Duodenal mucosa (tissue), 2 donors: ENCODE measurements around the gene CLEC16A.

Source experiments
- H3K27ac ChIP-seq: one replicate; pipeline ENCODE4 v1.7.0; 2013; ENCODE audit warnings: low read depth, low read length
- H3K27me3 ChIP-seq, 2 donors: one replicate each; pipeline ENCODE4 v1.7.0; 2013; ENCODE audit warnings: low read length in 2 of 2, control low read depth in 1 of 2; ENCODE audit not compliant: insufficient read depth in 2 of 2, control insufficient read depth in 1 of 2
- H3K36me3 ChIP-seq, 2 donors: one replicate each; pipeline ENCODE4 v1.7.0; 2013; ENCODE audit warnings: low read length in 2 of 2, control low read depth in 1 of 2; ENCODE audit not compliant: insufficient read depth in 2 of 2, control insufficient read depth in 1 of 2
- H3K4me1 ChIP-seq, 2 donors: one replicate each; pipeline ENCODE4 v1.7.0; 2013; ENCODE audit warnings: low read length in 2 of 2, control low read depth in 1 of 2; ENCODE audit not compliant: insufficient read depth in 2 of 2, control insufficient read depth in 1 of 2
- H3K4me3 ChIP-seq, 2 donors: one replicate each; pipeline ENCODE4 v1.7.0; 2013; ENCODE audit warnings: low read length in 2 of 2, low read depth in 1 of 2
- H3K9ac ChIP-seq, 2 donors: one replicate each; pipeline ENCODE4 v1.7.0; 2013; ENCODE audit warnings: low read length in 2 of 2, low read depth in 1 of 2
- H3K9me3 ChIP-seq, 2 donors: one replicate each; pipeline ENCODE4 v1.7.0; 2013; ENCODE audit warnings: low read length in 2 of 2, control low read depth in 1 of 2; ENCODE audit not compliant: control insufficient read depth in 1 of 2

Gene CLEC16A

DNA sequence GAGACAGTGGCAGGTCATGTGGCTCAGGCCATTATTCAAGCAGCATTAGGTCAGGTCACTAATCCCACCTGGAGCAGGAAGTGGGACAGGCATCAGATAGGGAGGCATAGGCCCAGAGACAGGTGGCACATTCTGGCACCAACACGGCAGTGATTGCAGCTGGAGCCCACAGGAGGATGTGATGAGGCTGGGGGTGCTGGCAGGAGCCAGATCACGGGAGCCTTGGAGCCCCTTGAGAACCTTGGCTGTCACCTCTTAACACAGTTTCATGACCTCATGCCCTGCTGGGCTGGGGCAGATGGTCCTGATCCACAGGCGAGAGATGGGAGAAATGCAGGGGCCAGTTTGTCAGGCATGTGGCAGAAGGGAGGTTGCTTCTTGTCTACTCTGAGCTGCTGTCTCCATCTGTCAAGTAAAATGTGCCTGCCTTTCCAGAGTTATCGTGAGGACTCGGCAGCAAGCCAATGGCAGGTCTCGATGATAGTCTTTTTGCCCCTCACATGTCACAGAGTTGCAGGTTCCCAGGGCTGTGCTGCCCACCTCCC lies 109.6 kb downstream of the CLEC16A start:
- no peak overlapping the region for H3K9ac ChIP-seq
- H3K9me3 ChIP-seq = no peaks in the 10 kb centered on the region
- H3K27ac ChIP-seq = no peak overlapping the region
- H3K27me3 ChIP-seq = no peaks in the 10 kb centered on the region
- H3K4me1 ChIP-seq = peaks cover 5 to 19% of the 10 kb centered on the region in 2 donors
- H3K4me3 ChIP-seq = no peak overlapping the region
- H3K36me3 ChIP-seq = peaks cover 5 to 56% of the 10 kb centered on the region in 2 donors

DNA sequence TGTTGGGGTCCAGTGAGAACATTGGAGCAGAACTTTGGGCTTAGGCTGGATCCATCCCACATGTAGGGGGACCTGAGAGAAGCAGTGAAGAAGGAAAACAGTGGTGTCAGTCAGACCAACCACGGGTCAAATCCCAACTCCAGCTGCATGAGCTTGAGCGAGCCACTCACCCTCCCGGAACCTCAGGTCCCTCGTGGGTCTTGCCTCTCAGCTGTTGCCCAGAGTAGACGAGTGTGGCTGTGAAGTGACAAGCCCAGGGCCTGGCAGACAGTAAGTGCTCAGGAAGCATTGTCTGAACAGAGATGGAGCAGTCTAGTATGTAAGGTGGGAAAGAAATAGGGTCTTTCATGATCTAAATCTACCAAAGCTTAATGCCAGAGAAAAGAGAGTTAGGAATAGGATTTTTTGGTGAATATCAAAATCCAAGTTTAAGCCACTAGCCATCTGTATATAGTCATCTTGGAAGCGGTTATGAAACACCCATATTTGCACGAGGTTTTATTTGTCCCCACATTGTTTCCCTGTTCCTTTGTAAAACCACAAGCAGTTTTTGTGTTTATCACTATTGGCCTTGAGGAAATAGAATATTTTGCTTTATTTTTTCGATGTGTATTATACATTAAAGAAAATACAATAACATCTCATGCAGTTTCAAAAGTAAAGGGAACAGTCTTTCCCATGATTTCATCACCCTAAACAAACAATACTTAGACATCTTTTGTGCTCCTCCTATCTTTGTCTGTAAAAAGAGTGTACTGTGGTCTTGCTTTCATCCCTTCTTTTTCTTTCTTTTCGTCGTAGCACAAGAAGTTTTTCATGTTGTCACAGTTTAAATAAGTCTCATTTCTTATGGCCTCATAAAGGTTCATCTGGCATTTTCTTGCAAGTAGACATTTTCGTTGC lies 112.0 kb downstream of the CLEC16A start:
- Histone ChIP-seq H3K36me3 (peaks cover 12 to 59% of the 10 kb centered on the region in 2 donors), H3K27ac (no peak overlapping the region), H3K27me3 (no peaks in the 10 kb centered on the region), H3K9me3 (no peaks in the 10 kb centered on the region), H3K4me1 (peaks cover 5 to 19% of the 10 kb centered on the region in 2 donors), H3K9ac (no peak overlapping the region), H3K4me3 (no peak overlapping the region)

DNA sequence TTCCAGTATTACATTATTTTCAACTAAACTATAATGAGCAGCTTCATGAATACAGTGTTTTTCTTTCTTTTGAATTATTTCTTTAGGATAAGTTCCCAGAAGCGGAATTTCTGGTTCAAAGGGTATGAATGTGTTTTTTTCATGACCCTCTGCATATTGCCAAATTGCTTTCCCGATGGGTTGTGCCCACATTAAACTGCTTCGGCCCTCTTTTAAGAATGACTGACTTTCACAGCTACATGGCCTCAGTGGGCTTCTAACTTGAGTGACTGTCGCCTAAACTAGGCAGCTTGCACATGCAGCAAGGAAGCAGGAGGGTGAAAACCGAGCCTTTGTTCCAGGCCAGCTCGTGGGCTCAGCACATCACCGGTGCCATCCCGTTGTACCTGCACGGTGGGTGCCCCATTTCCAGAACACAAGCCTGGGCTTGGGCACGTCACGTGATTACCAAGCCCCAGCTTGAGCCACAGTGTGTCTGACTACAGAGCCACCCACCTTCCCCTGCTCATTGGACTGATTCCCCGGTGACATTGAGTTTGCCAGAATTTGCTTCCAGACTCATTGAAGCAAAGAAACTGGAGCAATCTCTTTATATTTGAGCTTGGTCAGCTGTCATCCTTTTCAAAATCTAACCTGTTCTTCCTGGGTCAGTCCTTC lies 112.8 kb downstream of the CLEC16A start:
- no peak overlapping the region for H3K9ac ChIP-seq
- no peaks in the 10 kb centered on the region for H3K9me3 ChIP-seq
- H3K4me1 ChIP-seq = peaks cover 5 to 11% of the 10 kb centered on the region in 2 donors
- no peaks in the 10 kb centered on the region for H3K27me3 ChIP-seq
- H3K4me3 ChIP-seq = no peak overlapping the region
- H3K36me3 ChIP-seq = peaks cover 12 to 56% of the 10 kb centered on the region in 2 donors
- no peak overlapping the region for H3K27ac ChIP-seq

DNA sequence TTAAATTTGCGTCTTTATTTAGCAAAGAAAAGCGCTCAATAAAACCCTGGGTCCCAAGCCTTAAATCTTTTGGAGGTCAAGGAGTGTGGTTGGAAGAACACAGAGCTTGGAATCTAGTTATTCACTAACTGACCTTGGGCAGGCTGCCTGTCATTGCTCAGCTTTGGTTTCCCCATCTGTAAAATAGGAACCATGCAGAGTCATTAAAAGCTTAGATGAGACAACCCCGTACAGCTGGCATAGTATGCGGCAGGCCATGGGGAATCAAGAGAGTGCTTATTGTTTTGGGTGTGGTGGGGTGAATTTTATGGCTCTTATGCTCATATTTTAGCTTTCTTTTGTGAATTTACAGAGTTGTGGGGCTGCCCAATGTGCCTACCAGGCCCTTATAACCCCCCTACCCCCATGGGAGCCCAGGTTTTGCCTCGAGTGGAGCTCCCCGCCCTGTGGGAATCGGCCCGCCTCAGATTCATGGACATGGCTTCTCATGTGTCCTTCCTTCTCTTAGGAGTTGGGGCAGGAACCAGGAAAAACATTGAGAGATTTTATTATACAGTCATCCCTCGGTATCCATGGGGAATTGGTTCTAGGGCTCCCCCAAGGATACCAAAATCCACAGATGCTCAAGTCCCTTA lies 113.5 kb downstream of the CLEC16A start:
- no peaks in the 10 kb centered on the region for H3K9me3 ChIP-seq

DNA sequence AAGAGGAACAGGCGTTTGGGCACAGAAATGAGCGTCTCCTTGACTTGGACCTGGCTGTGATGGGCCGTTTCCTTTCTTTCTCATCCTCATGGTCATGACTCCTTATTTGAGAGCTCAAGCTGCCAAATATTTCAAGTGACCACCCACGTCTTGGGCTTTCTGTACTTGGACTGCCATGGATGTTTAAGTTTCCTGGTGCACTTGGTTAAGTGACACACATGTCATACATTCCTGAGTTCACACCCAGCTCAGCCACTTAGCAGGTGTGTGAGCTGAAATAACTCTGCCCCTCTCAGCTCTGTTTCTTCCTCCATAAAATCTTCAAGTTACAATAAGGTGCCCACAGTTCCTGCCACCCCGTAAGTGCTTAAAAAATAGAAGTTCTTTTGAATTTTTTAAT lies 114.5 kb downstream of the CLEC16A start:
- Histone ChIP-seq H3K9me3 (no peaks in the 10 kb centered on the region), H3K4me1 (peaks cover 6 to 11% of the 10 kb centered on the region in 2 donors), H3K9ac (no peak overlapping the region), H3K4me3 (no peak overlapping the region), H3K36me3 (peaks cover 12 to 42% of the 10 kb centered on the region in 2 donors), H3K27me3 (no peaks in the 10 kb centered on the region), H3K27ac (no peak overlapping the region)

More for the DNA sequence above, 113.5 kb downstream of the CLEC16A start:
- H3K4me1 ChIP-seq = peaks cover 5 to 6% of the 10 kb centered on the region in 2 donors
- H3K9ac ChIP-seq = no peak overlapping the region
- H3K4me3 ChIP-seq = no peak overlapping the region
- H3K27ac ChIP-seq = no peak overlapping the region
- H3K36me3 ChIP-seq = peaks cover 12 to 49% of the 10 kb centered on the region in 2 donors
- no peaks in the 10 kb centered on the region for H3K27me3 ChIP-seq

DNA sequence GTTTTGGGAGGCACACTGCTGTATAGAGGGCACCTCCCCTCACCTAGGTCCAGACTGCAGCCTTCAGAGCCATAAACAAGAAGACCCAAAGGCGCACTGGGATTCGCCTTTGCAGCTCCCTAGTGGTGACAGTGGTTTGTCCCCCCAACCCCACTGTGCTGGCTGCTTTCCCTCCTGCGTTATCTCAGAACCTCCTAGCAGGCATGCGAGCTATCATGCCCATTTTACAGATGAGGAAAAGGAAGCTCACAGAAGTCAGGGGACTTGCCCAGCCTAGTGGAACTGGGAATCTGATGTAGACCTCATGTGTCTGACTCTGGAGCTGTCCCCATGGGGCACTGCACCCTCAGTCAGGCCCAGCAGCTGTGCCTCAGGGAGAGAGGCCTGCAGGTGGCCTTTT lies 115.2 kb downstream of the CLEC16A start:
- H3K4me1 ChIP-seq = peaks cover 6 to 11% of the 10 kb centered on the region in 2 donors
- no peak overlapping the region for H3K27ac ChIP-seq
- H3K27me3 ChIP-seq = no peaks in the 10 kb centered on the region
- H3K4me3 ChIP-seq = no peak overlapping the region
- peaks cover 12 to 37% of the 10 kb centered on the region in 2 donors for H3K36me3 ChIP-seq
- H3K9ac ChIP-seq = no peak overlapping the region
- H3K9me3 ChIP-seq = no peaks in the 10 kb centered on the region

DNA sequence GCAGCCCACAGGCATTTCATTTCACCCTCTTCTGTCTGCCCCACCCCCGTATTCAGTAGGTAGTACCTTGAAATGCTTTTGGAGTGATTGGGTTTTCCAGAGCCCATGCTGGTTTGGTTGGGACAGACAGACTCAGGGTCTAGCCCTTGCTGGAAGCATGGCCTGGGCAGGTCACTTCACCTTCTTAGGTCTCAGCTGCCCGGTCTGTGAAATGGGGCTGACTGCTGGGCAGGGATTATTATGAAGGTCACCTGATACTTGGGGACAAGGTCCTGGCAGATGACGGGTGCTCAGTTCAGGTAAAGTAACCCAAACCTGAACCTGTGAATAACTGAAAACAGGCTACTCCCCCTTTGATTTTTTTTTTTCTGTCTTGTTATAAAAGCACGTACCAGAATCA lies 116.0 kb downstream of the CLEC16A start:
- Histone ChIP-seq H3K27ac (no peak overlapping the region), H3K9ac (no peak overlapping the region), H3K4me3 (no peak overlapping the region), H3K4me1 (peaks cover 6 to 11% of the 10 kb centered on the region in 2 donors), H3K9me3 (no peaks in the 10 kb centered on the region), H3K36me3 (peaks cover 17 to 42% of the 10 kb centered on the region in 2 donors), H3K27me3 (no peaks in the 10 kb centered on the region)

DNA sequence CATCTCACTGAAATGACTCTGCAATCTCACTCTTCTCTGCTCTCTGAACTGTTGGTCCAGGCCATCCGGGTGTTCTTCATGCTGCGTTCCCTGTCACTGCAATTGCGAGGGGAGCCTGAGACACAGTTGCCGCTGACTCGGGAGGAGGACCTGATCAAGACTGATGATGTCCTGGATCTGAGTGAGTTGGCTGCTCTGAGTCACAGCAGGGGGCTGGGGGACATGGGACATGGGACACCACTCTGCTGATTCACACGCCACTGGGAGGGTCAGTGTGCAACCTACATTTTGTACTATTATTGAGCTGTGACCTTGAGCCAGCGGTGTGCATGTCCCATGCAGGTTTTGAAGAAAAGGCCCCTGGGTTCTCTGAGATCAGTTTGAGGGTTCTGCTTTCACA lies 116.5 kb downstream of the CLEC16A start:
- Histone ChIP-seq H3K9ac (no peak overlapping the region), H3K27me3 (no peaks in the 10 kb centered on the region), H3K4me1 (peaks cover 5 to 11% of the 10 kb centered on the region in 2 donors), H3K36me3 (peaks cover 20 to 44% of the 10 kb centered on the region in 2 donors), H3K27ac (no peak overlapping the region), H3K4me3 (no peak overlapping the region), H3K9me3 (no peaks in the 10 kb centered on the region)

DNA sequence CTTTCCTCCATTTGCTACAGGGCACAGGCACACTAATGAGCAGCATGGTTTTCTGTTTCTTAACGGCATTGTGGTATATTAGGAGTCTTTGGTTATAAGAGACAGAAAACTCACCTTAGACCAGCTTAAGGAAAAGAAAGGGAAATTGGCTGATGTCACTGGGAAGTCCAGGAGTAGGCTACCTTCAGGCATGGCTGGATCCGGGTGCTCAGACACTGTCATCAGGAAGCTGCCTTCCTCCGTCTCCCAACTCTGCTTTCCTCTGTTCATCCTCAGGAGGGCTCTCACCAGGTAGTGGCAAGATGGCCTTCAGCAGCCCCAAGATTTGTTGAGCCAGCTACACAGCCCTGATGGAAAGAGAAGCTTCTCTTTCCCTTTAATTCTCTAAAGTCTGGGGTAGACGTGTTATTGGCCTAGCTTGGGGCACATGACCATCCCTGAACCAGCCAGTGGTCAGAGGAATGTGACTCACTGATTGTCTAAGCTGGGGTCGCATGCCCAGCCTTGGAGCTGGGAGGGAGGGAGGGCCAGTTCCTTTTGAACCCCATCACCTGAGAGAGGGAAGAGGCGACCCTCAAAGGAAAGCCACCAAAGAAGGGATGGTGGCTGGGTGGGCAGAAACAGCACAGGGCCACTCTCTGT lies 117.4 kb downstream of the CLEC16A start:
- H3K4me1 ChIP-seq = peaks cover 0 to 5% of the 10 kb centered on the region in 2 donors
- H3K4me3 ChIP-seq = no peak overlapping the region
- H3K27me3 ChIP-seq = no peaks in the 10 kb centered on the region
- H3K27ac ChIP-seq = no peak overlapping the region
- no peak overlapping the region for H3K9ac ChIP-seq
- H3K36me3 ChIP-seq = peaks cover 16 to 46% of the 10 kb centered on the region in 2 donors
- no peaks in the 10 kb centered on the region for H3K9me3 ChIP-seq
